Keratinocyte (primary cell): ENCODE results near the gene CDK13.

Source experiments
- CTCF ChIP-seq, 3 experiments: IDR thresholded peaks in 1 of 3; conservative IDR thresholded peaks in 1 of 3; optimal IDR thresholded peaks in 1 of 3; 2 replicates in 2 of 3; 3 replicates in 1 of 3; pipeline versions ENCODE3 to v1.5.1; 2011; ENCODE audit warnings: low read length in 3 of 3, mild to moderate bottlenecking in 3 of 3, moderate library complexity in 2 of 3, control low read depth in 1 of 3, inconsistent platforms in 1 of 3; ENCODE audit not compliant: insufficient read depth in 2 of 3; ENCODE audit errors: extremely low read depth in 1 of 3
- EZH2 ChIP-seq: IDR thresholded peaks from one replicate; pipeline ENCODE4 v1.6.1; 2012; ENCODE audit warnings: inconsistent platforms, mild to moderate bottlenecking, low read length, moderate library complexity

GRCh38 chr7:39979406-39980073 lies 29.5 kb downstream of the CDK13 start:
- TF ChIP-seq CTCF (optimal IDR thresholded peaks at IDR 0.05 in 1 of 3, IDR thresholded peaks at IDR 0.05 in 1 of 3, conservative IDR thresholded peaks at IDR 0.05 in 1 of 3; ENCODE audit: extremely low read depth in 1 of 3, insufficient read depth in 2 of 3, low read length in 3 of 3) (no peak), EZH2 (no peak)
